HEK293T (cell line): ENCODE results near the gene LTBP2.

Experiments
- ARNT ChIP-seq: fragments of 450-650 bp; IDR thresholded peaks from 2 replicates; pipeline ENCODE4 v1.6.1; 2017; ENCODE audit warnings: mild to moderate bottlenecking
- BHLHE40 ChIP-seq: fragments of 450-650 bp; IDR thresholded peaks from 2 replicates; pipeline ENCODE4 v1.6.1; 2016; ENCODE audit warnings: mild to moderate bottlenecking, moderate library complexity, borderline replicate concordance
- ELF4 ChIP-seq: fragments of 450-650 bp; IDR thresholded peaks from 2 replicates; pipeline ENCODE4 v1.6.1; 2017; ENCODE audit warnings: antibody characterized with exemption
- FOXM1 ChIP-seq: fragments of 450-650 bp; IDR thresholded peaks from 2 replicates; pipeline ENCODE4 v1.6.1; 2017; ENCODE audit warnings: mild to moderate bottlenecking, borderline replicate concordance
- HDGF ChIP-seq: fragments of 450-650 bp; IDR thresholded peaks from 2 replicates; pipeline ENCODE4 v1.6.1; 2017; ENCODE audit warnings: antibody characterized with exemption, borderline replicate concordance
- NFRKB ChIP-seq: fragments of 450-650 bp; IDR thresholded peaks from 2 replicates; pipeline ENCODE4 v1.6.1; 2016; ENCODE audit warnings: mild to moderate bottlenecking, moderate library complexity
- SP1 ChIP-seq: fragments of 450-650 bp; IDR thresholded peaks from 2 replicates; pipeline ENCODE4 v1.6.1; 2017
- SUZ12 ChIP-seq: fragments of 450-650 bp; IDR thresholded peaks from 2 replicates; pipeline ENCODE4 v1.6.1; 2016; ENCODE audit warnings: mild to moderate bottlenecking
- TARDBP ChIP-seq: fragments of 450-650 bp; IDR thresholded peaks from 2 replicates; pipeline ENCODE4 v1.6.1; 2016
- TF ChIP-seq, protein P1 (sequence below): fragments of 450-650 bp; IDR thresholded peaks from 2 replicates; pipeline ENCODE4 v1.6.1; 2016

DNA sequence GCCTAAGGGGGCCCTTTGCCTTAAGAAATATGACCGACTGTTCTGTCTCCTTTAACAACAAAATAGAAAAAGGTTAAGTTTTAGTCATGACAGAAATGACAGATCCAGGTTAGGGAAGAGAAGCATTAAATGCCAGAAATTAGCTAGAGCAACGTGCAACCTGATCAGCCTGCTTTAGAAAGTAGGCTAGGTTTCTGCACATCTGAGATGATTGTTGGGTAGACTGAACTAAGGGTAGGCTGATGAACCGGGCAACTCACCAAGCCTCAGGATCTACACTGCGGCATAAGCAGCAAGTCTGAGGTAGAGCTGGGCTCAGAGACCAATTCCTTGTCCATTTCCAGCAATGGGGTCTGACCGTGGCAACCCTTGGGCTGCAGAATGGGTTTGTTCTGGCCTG, 148.3 kb downstream of the LTBP2 start:
- TF ChIP-seq TARDBP (no peak), ARNT (no peak), HDGF (no peak), ELF4 (no peak), NFRKB (no peak), SP1 (no peak), BHLHE40 (no peak), SUZ12 (no peak), FOXM1 (no peak)
- TF ChIP-seq, protein P1, sequence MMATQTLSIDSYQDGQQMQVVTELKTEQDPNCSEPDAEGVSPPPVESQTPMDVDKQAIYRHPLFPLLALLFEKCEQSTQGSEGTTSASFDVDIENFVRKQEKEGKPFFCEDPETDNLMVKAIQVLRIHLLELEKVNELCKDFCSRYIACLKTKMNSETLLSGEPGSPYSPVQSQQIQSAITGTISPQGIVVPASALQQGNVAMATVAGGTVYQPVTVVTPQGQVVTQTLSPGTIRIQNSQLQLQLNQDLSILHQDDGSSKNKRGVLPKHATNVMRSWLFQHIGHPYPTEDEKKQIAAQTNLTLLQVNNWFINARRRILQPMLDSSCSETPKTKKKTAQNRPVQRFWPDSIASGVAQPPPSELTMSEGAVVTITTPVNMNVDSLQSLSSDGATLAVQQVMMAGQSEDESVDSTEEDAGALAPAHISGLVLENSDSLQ: no peak
